GM12865 (cell line): Measurements from ENCODE around the gene MIA2.
"Not testable (repeated sequence)": the region's sequence is repeated elsewhere in the genome, so short reads cannot be mapped to it uniquely, and the experiment has no call there.

Experiments used
- DNase-seq: peaks from one replicate; pipeline ENCODE4 v3.0.0; 2010; ENCODE audit warnings: low read depth
- H3K4me3 ChIP-seq: 2 replicates; pipeline ENCODE4 v1.5.1; 2011; ENCODE audit warnings: mild to moderate bottlenecking, low read depth, low read length, control low read depth
- TF ChIP-seq, protein P1 (sequence below): IDR thresholded peaks from 2 replicates; pipeline ENCODE4 v1.5.1; 2011; ENCODE audit warnings: low read length, control low read depth, low read depth, inconsistent platforms; ENCODE audit not compliant: insufficient read depth; ENCODE audit errors: missing control alignments

Gene MIA2

GRCh38 chr14:39275395-39275794 is 41.7 kb downstream of the MIA2 start:
- TF ChIP-seq, protein P1, sequence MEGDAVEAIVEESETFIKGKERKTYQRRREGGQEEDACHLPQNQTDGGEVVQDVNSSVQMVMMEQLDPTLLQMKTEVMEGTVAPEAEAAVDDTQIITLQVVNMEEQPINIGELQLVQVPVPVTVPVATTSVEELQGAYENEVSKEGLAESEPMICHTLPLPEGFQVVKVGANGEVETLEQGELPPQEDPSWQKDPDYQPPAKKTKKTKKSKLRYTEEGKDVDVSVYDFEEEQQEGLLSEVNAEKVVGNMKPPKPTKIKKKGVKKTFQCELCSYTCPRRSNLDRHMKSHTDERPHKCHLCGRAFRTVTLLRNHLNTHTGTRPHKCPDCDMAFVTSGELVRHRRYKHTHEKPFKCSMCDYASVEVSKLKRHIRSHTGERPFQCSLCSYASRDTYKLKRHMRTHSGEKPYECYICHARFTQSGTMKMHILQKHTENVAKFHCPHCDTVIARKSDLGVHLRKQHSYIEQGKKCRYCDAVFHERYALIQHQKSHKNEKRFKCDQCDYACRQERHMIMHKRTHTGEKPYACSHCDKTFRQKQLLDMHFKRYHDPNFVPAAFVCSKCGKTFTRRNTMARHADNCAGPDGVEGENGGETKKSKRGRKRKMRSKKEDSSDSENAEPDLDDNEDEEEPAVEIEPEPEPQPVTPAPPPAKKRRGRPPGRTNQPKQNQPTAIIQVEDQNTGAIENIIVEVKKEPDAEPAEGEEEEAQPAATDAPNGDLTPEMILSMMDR, result no peak
- DNase-seq, result no peak
- no peak overlapping the region for H3K4me3 ChIP-seq

DNA sequence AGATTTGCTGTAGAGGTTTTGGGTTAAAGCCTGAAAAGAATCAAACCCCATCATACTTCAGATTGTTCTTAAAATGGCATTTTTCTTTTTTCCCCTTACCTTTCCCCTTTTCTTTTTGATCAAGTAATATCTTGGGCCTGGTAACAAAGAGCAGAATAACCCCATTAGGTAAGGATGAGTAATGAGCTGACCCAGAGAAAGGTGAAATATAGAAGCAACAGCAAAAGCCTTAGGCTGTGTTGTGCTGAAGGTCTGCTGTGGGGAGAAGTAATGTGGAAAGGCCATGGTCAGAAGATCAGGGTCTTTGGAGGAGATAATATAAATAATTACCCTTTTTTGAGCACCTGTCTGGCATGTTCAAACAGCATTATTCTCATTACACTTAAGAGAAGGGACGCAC is 42.3 kb downstream of the MIA2 start:
- TF ChIP-seq, protein P1, result no peak
- DNase-seq, result no peak
- no peak overlapping the region for H3K4me3 ChIP-seq

- no peak for DNase-seq
- TF ChIP-seq, protein P1, result no peak
- H3K4me3 ChIP-seq, result no peak overlapping the region
These were observed 42.9 kb downstream of the MIA2 start for GRCh38 chr14:39276579-39277114.

- DNase-seq, result no peak
- TF ChIP-seq, protein P1, result no peak
- no peak overlapping the region for H3K4me3 ChIP-seq
These were observed 45.8 kb downstream of the MIA2 start for GRCh38 chr14:39279515-39279914.

GRCh38 chr14:39280678-39281077 is 47.0 kb downstream of the MIA2 start:
- DNase-seq, H3K4me3 ChIP-seq: not testable (repeated sequence)

GRCh38 chr14:39289523-39289922 is 55.8 kb downstream of the MIA2 start:
- DNase-seq, result no peak
- TF ChIP-seq, protein P1, result no peak
- H3K4me3 ChIP-seq, result no peak overlapping the region

- DNase-seq, result no peak
- TF ChIP-seq, protein P1, result no peak
- H3K4me3 ChIP-seq, result no peak overlapping the region
These were observed 58.0 kb downstream of the MIA2 start for GRCh38 chr14:39291701-39292100.
